ENCODE measurements around the gene SCD5.

The SCD5 gene

GRCh38 chr4:82678051-82678450, 120.5 kb downstream of the SCD5 start:
- H3K27ac ChIP-seq (ENCODE audit: extremely low read depth, low read depth, low read length) = no peak overlapping the region
- peaks cover 0 to 6% of the 10 kb centered on the region in 2 experiments; a peak in 1 of 3 replicates for H3K36me3 ChIP-seq (ENCODE audit: control insufficient read depth in 2 of 2, insufficient read depth in 1 of 2, low read length in 2 of 2)
- ChIA-PET POLR2A (no interaction called here), CTCF (no interaction called here)
- H3K4me3 ChIP-seq (ENCODE audit: low read depth, low read length) = no peak overlapping the region
- TF ChIP-seq PRDM2 (tag by site-specific recombination; IDR thresholded peaks at IDR 0.05; ENCODE audit: borderline replicate concordance) (no peak), ZNF623 (tag by site-specific recombination; IDR thresholded peaks at IDR 0.05) (no peak), PATZ1 (tag by site-specific recombination; IDR thresholded peaks at IDR 0.05) (no peak), HOXD13 (CRISPR knock-in tag; IDR thresholded peaks at IDR 0.05; ENCODE audit: borderline replicate concordance) (no peak), ZNF184 (tag by site-specific recombination; IDR thresholded peaks at IDR 0.05) (no peak), YY1 (tag by site-specific recombination; IDR thresholded peaks at IDR 0.05) (no peak), ZNF658 (tag by site-specific recombination; IDR thresholded peaks at IDR 0.05) (no peak), CTCF (tag by site-specific recombination; IDR thresholded peaks at IDR 0.05) (no peak), GFI1B (tag by site-specific recombination; IDR thresholded peaks at IDR 0.05) (no peak), MZF1 (tag by site-specific recombination; IDR thresholded peaks at IDR 0.05; ENCODE audit: borderline replicate concordance) (no peak)
- no peaks in the 10 kb centered on the region for H3K4me1 ChIP-seq (ENCODE audit: control insufficient read depth, insufficient read depth, low read length)
- H3K9me3 ChIP-seq (ENCODE audit: control insufficient read depth, insufficient read depth, low read depth, low read length) = no peaks in the 10 kb centered on the region

GRCh38 chr4:82677327-82677726, 121.3 kb downstream of the SCD5 start:
- peaks cover 0 to 6% of the 10 kb centered on the region in 2 experiments; a peak in 1 of 3 replicates for H3K36me3 ChIP-seq (ENCODE audit: control insufficient read depth in 2 of 2, insufficient read depth in 1 of 2, low read length in 2 of 2)
- no peak overlapping the region for H3K4me3 ChIP-seq (ENCODE audit: low read depth, low read length)
- no peaks in the 10 kb centered on the region for H3K9me3 ChIP-seq (ENCODE audit: control insufficient read depth, insufficient read depth, low read depth, low read length)
- no peaks in the 10 kb centered on the region for H3K4me1 ChIP-seq (ENCODE audit: control insufficient read depth, insufficient read depth, low read length)
- H3K27ac ChIP-seq (ENCODE audit: extremely low read depth, low read depth, low read length) = no peak overlapping the region
- TF ChIP-seq ZNF626 (tag by site-specific recombination; IDR thresholded peaks at IDR 0.05) (no peak), ZNF580 (tag by site-specific recombination; IDR thresholded peaks at IDR 0.05) (no peak), MEIS1 (CRISPR knock-in tag; IDR thresholded peaks at IDR 0.05; ENCODE audit: borderline replicate concordance) (no peak), PBX3 (CRISPR knock-in tag; IDR thresholded peaks at IDR 0.05) (no peak), ZNF837 (tag by site-specific recombination; IDR thresholded peaks at IDR 0.05) (no peak), ZNF548 (tag by site-specific recombination; IDR thresholded peaks at IDR 0.05) (no peak)
- ChIA-PET POLR2A (interaction anchor here (0.5 kb wide), 1 partner anchor 118 kb away, joined by 4 read pairs; no protein-coding TSS in a partner anchor), CTCF (no interaction called here)
